DOHH2 (cell line): ENCODE results near the gene L3MBTL1.

Source experiments
- H3F3A ChIP-seq: fragments of 200-600 bp; sonication (generic), shearing (Covaris generic); 2 replicates; pipeline ENCODE4 v1.6.0; 2016; ENCODE audit warnings: antibody characterized with exemption, mild to moderate bottlenecking; ENCODE audit not compliant: control insufficient read depth, insufficient read depth
- H3K27ac ChIP-seq: fragments of 200-600 bp; sonication (generic); 2 replicates; pipeline ENCODE4 v1.5.1; 2014; ENCODE audit warnings: low read depth, mild to moderate bottlenecking, low read length, moderate library complexity
- H3K27me3 ChIP-seq: fragments of 200-600 bp; sonication (generic); 2 replicates; pipeline ENCODE4 v1.6.1; 2014; ENCODE audit warnings: mild to moderate bottlenecking, low read length, mixed read lengths; ENCODE audit not compliant: control insufficient read depth
- H3K36me3 ChIP-seq: fragments of 200-600 bp; sonication (generic); 2 replicates; pipeline ENCODE4 v1.6.1; 2014; ENCODE audit warnings: mild to moderate bottlenecking, low read length, moderate library complexity, mixed read lengths; ENCODE audit not compliant: control insufficient read depth
- H3K4me1 ChIP-seq: fragments of 200-600 bp; sonication (generic); 2 replicates; pipeline ENCODE4 v1.6.1; 2014; ENCODE audit warnings: mild to moderate bottlenecking, low read length, mixed read lengths; ENCODE audit not compliant: control insufficient read depth
- H3K4me2 ChIP-seq: fragments of 200-600 bp; sonication (generic); 2 replicates; pipeline ENCODE4 v1.6.0; 2014; ENCODE audit warnings: mild to moderate bottlenecking, low read length, moderate library complexity
- H3K4me3 ChIP-seq: fragments of 200-600 bp; sonication (generic); 2 replicates; pipeline ENCODE4 v1.5.1; 2014; ENCODE audit warnings: mild to moderate bottlenecking, low read length, mixed read lengths
- H3K79me2 ChIP-seq: fragments of 200-600 bp; sonication (generic); 2 replicates; pipeline ENCODE4 v1.6.1; 2014; ENCODE audit warnings: mild to moderate bottlenecking, low read length, mixed read lengths; ENCODE audit not compliant: control insufficient read depth
- H3K9me2 ChIP-seq: fragments of 200-600 bp; sonication (generic); replicated peaks from 2 replicates; pipeline ENCODE4 v1.6.1; 2014; ENCODE audit warnings: mild to moderate bottlenecking, low read length, mixed read lengths; ENCODE audit not compliant: control insufficient read depth
- H3K9me3 ChIP-seq: fragments of 200-600 bp; sonication (generic); 2 replicates; pipeline ENCODE4 v1.6.1; 2014; ENCODE audit warnings: antibody characterized with exemption, low read length, mixed read lengths; ENCODE audit not compliant: control insufficient read depth, insufficient read depth
- H4K20me1 ChIP-seq: fragments of 200-600 bp; sonication (generic); 2 replicates; pipeline ENCODE4 v1.6.0; 2014; ENCODE audit warnings: low read depth, mild to moderate bottlenecking, antibody characterized with exemption, low read length, moderate library complexity; ENCODE audit not compliant: control insufficient read depth, insufficient read depth
- CTCF ChIP-seq: fragments of 200-600 bp; sonication (generic); IDR thresholded peaks from one replicate; pipeline ENCODE4 v1.5.1; 2014; ENCODE audit warnings: antibody characterized with exemption, mild to moderate bottlenecking, low read depth, low read length; ENCODE audit not compliant: poor library complexity, severe bottlenecking
- EZH2phosphoT487 ChIP-seq: fragments of 200-600 bp; sonication (generic); IDR thresholded peaks from 2 replicates; pipeline ENCODE4 v1.6.1; 2017; ENCODE audit warnings: borderline replicate concordance, mild to moderate bottlenecking, antibody characterized with exemption, low read length, moderate library complexity, mixed read lengths

L3MBTL1 gene

GRCh38 chr20:43473381-43473704 is 34.2 kb upstream of the L3MBTL1 start:
- Histone ChIP-seq H3K27me3 (peaks cover 6% of the 10 kb centered on the region), H3F3A (0 out of 2 replicates have a peak, but pooled peaks cover 3% of the 10 kb centered on the region), H4K20me1 (no peaks in the 10 kb centered on the region), H3K27ac (no peak overlapping the region), H3K4me1 (no peaks in the 10 kb centered on the region; the same call in 1 of the 2 replicates), H3K4me3 (no peak overlapping the region), H3K9me2 (no peaks in the 10 kb centered on the region), H3K4me2 (no peak overlapping the region), H3K79me2 (no peaks in the 10 kb centered on the region), H3K36me3 (no peaks in the 10 kb centered on the region), H3K9me3 (no peaks in the 10 kb centered on the region)
- TF ChIP-seq EZH2phosphoT487 (no peak), CTCF (no peak)

- no peaks in the 10 kb centered on the region for H4K20me1 ChIP-seq
- H3K79me2 ChIP-seq = no peaks in the 10 kb centered on the region
- no peaks in the 10 kb centered on the region; the same call in 1 of the 2 replicates for H3K4me1 ChIP-seq
- H3K36me3 ChIP-seq = no peaks in the 10 kb centered on the region
- H3K4me2 ChIP-seq = no peak overlapping the region
- H3K9me3 ChIP-seq = no peaks in the 10 kb centered on the region; the same call in 1 of the 2 replicates
- no peak for TF ChIP-seq CTCF
- TF ChIP-seq EZH2phosphoT487 = no peak
- no peaks in the 10 kb centered on the region for H3K9me2 ChIP-seq
- H3K4me3 ChIP-seq = no peak overlapping the region
- H3K27me3 ChIP-seq = peaks cover 12% of the 10 kb centered on the region
- H3F3A ChIP-seq = no peaks in the 10 kb centered on the region
- H3K27ac ChIP-seq = no peak overlapping the region
Observed at GRCh38 chr20:43477193-43477592, 30.3 kb upstream of the L3MBTL1 start.

- no peaks in the 10 kb centered on the region for H3K36me3 ChIP-seq
Observed at GRCh38 chr20:43477619-43478018, 29.9 kb upstream of the L3MBTL1 start.

More at GRCh38 chr20:43477619-43478018, 29.9 kb upstream of the L3MBTL1 start:
- Histone ChIP-seq H3K9me2 (no peaks in the 10 kb centered on the region), H3K79me2 (no peaks in the 10 kb centered on the region), H3K4me3 (no peak overlapping the region), H3K27ac (no peak overlapping the region), H3F3A (no peaks in the 10 kb centered on the region), H3K9me3 (no peaks in the 10 kb centered on the region; the same call in 1 of the 2 replicates), H4K20me1 (no peaks in the 10 kb centered on the region), H3K4me2 (no peak overlapping the region), H3K4me1 (no peaks in the 10 kb centered on the region; the same call in 1 of the 2 replicates), H3K27me3 (peaks cover 12% of the 10 kb centered on the region)
- no peak for TF ChIP-seq CTCF
